NCI-H1105 (cell line): ENCODE measurements around the gene GABRD.

Experiments used
- DNase-seq: peaks from one replicate; lab custom pipeline; 2025; lab: John Stamatoyannopoulos, UW

GABRD gene

DNA sequence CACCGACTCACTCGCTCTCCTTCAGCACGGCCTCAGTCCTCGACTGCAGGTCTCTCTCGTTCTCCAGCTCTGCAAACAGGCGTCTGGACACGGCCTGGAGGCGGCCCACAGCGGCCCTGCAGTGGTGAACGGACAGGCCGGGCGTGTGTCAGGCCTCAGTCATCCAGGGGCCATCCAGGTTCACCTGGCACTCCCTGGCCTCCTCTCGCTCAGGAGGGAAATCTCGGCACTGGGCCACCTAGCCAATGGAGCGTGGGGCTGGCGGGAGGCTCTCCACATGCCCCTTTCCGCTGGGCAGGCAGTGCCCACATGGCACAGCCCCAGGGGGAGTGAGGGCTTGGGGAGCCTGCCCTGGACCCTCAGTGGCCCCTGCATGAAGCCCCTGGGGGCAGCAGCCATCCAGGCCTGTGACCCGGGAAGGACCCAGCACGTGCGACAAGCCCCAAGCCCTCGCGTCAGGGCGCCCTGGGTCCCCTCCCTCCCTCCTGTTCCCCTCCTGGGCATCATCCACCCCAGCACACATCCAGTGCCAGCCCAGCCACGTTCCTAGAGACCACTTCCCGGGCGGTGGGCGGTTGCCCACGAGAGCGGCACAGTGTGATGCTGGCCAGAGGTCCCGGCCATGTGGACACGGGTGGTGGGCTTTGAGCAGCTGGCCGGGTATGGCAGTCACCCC, 33.6 kb upstream of the GABRD start:
- DNase-seq: no peak

DNA sequence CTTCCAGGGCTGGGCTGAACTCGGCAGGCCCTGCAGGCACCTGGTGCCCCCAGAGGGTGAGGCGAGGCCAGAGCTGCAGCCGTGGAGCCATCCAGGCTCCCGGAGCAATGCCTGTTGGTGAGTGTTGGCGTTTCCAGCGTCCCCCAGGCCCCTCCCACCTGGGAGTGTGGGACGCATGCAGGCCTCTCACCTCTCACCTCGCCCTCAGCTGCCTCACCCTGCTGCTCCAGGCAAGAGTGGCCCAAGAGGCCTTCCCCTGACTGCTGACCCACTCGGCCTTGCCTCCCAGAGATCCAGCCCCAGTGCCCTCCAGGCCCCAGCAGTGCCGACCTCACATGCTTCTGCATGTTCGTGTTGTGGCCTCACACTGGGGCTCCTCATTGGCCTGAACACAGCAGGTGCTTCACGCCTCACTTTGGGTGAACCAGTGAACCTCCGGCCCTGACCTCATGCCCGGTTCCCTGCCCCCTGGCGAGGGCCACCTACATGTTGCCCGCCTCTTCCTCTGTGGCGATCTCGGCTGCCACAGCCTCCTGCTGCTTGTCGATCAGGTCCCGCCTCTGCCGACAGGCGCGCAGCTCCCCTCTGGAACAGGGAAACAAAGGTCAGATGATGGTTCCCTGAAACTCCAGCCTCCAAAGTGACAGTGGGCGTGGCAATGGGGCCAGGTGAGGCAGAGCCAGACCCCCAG, 32.5 kb upstream of the GABRD start:
- DNase-seq: no peak

GRCh38 chr1:1987142-1987510, 32.0 kb upstream of the GABRD start:
- DNase-seq: no peak

DNA sequence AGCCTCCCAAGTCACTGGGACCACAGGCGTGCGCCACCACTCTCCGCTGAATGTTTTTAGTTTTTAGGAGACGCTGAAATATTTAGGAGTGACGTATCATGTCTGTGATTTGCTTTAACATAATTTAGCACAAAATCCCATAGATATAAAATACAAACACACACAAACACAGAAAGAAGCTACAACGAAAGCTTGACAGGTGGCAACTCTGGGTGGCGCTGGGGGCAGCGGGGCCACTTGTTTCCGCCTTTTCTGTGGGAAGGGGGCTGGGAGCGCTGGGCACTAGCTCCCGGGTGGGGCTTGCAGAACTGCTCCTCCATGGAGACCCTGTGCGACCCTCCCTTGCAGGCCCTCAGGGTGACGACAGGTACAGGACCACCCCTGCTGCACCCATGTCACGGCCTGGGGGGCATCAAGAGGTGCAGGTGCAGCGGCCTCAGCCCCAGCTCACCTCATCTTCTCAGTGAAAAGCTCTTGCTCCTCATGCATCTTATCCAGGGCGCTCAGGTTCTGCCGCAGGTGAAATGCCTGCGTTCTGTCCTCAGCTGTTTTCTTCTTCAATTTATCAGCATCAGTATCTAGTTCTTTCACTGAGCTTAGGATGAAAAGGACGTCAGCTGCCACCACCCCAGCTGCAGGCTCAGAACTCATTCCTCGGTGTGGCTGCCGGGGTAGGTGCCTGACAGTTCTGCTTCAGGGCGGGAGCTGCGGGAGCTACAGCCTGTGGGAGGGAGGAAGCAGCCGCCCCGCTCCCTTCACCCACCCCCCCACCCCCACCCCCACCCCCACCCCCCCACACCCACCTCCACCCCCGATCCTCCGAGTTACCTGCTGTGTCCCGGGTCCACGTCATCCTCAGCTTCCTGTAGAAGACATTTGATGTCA, 30.8 kb upstream of the GABRD start:
- DNase-seq: no peak

- DNase-seq: no peak
Observed at GRCh38 chr1:1989102-1989542, 30.0 kb upstream of the GABRD start.

DNA sequence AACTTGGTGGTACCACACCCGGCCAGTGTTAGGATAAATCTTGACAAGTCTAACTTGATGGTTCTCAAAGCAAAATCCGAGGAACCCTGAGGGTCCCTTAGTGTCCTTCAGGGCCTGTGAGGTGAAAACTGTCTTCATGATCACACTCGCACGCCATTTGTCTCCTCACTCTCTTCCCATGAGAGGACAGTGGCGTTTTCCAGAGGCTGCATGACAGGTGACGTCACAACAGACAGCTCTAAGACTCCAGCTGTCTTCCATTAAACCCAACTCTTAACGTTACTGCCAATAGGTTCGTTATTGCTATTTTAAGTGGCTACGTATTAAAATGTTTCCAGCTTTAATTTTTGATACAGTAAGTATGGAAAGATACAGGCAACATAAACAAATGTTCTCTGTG, 29.4 kb upstream of the GABRD start:
- DNase-seq: no peak

- DNase-seq: no peak
Observed at GRCh38 chr1:1990222-1990621, 28.9 kb upstream of the GABRD start.

DNA sequence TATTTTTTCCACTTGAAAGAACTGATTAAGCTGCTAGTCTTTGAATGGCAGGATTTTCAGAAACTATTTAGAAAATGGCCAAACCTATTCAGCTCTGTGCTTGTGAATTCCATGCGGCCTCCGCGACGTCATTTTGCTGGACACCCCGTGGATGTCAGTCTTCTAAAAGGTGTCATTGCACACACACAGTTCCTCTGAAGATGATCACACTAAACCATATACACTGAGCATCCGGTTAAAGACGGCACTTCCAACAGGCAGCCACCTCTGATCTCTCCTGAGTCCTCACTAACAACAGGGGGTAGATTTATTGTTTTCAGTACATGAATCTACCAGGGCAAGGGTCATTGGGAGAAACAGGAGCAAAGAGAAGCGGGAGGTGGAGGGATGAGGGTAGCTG, 24.6 kb upstream of the GABRD start:
- no peak for DNase-seq

DNA sequence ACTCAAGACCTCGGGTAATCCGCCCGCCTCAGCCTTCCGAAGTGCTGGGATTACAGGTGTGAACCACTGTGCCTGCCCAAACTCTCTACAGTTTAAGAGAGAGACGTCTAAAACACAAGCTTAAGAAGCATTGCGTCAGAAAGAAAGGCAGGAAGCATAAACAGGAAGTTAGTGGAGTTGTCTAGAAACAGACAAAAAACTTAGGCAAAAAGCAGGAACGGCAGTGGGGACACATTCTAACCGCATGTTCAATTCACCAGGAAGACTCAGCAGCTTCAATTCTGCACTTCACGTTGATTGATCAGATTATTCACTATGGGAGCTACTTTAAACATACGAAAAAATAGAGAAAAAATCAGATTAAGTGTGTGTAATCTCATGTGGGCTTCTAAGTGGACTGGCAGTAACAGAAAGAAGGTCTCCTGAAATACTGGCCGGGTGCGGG, 22.9 kb upstream of the GABRD start:
- no peak for DNase-seq

GRCh38 chr1:1997576-1997975, 21.6 kb upstream of the GABRD start:
- DNase-seq: no peak

- no peak for DNase-seq
Observed at GRCh38 chr1:2000432-2000831, 18.7 kb upstream of the GABRD start.

- DNase-seq: no peak
Observed at GRCh38 chr1:2000850-2001249, 18.3 kb upstream of the GABRD start.

DNA sequence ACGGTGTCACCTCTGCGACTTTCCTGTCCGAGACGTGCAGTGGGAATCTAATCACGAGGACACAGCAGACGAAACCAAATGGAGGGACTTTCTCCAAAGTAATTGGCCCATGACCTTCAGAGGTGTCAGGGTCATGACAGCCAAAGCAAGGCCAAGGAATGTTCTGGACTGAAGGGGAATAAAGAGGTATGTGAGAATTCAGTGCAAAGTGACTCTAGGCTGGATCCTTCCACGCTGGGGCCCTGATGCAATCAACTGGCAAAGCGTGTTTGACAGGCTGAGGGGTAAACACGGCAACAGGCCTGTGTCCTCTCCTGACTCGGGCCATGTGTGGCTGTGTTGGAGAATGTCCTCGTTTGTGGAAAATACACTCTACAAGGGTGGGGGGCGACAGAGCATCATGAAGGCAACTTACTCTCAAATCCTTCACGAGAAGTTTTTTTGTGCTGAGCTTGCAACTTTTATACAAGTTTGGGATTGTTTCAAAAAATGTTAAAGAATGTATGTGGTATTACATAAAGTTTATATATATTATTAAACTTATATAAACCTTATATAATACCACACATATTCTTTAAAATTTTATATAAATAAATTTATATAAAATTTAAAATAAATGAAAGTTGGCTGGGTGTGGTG, 17.3 kb upstream of the GABRD start:
- DNase-seq: no peak

- peak; percentile 77 for DNase-seq
Observed at GRCh38 chr1:2003541-2004131, 15.5 kb upstream of the GABRD start, which contains the start of gene CFAP74. Gene CFAP74, minus strand, starts transcription at chr1:2003786. Its CDS starts 12,830 bp downstream, at chr1:1990956.

DNA sequence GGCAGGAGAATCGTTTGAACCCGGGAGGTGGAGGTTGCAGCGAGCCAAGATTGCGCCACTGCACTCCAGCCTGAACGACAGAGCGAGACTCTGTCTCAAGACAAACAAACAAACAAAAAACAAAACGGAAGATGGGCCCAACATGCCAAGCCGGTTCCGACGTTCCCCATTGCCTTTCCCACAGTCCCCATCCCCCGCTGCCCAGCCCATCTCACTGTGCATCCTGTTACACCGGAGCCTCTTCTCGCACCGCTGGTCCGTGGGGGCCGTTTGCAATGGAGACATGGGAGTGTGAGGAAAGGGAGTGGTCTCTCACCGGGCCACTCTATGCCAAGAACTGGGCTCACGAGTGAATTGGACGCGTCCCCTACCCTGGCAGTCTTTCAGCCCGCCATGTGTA, 14.3 kb upstream of the GABRD start:
- DNase-seq: no peak

- no peak for DNase-seq
Observed at GRCh38 chr1:2009101-2010053, 9.8 kb upstream of the GABRD start.

GRCh38 chr1:2014181-2014580, 5.0 kb upstream of the GABRD start:
- no peak for DNase-seq

DNA sequence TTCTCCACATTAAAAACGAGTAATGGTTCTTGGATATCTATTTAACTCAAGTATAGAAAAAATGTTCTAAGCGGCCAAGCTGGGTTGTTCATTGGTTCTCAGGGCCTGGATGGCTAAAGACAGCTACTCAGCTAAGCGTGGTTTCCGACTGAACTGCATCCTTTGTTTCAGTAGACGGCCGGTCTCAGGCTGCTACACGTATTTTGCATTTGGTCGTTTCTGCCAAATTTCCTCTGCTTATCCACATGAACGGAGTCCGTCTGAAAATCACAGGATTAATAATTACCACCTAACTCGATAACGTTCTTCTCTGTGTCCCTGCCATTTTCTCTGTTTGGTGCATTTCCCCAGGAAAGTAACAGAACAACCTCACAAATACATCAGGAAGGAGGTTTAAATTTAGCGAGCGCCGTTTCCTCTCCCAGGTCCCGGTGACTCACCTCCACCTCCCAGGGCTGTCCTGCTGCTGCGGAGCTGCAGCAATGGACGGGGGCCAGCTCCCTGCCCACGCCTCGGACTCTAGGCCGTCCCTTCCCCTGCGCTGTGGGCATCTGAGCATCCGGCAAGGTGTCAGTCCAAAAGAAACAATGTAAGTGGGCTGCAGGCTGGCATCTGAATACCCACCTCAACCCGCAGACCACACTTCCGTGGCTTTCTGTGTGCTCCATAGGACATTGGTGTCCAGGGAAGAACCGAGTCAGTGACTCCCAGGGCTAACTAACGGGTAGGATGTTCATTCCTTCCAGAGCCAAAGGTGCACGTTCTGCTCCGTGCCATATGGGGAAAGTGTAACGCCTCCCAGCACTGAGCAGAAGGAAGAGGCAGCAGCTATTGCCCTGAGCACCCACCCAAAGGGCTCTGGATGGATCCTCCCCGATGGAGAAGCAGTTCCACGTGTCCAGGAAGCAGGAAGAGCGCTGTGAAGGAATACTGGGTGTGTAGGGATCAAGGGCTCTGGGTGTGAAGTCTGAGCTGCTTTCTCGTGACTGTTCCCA, 4.1 kb upstream of the GABRD start:
- DNase-seq: no peak

DNA sequence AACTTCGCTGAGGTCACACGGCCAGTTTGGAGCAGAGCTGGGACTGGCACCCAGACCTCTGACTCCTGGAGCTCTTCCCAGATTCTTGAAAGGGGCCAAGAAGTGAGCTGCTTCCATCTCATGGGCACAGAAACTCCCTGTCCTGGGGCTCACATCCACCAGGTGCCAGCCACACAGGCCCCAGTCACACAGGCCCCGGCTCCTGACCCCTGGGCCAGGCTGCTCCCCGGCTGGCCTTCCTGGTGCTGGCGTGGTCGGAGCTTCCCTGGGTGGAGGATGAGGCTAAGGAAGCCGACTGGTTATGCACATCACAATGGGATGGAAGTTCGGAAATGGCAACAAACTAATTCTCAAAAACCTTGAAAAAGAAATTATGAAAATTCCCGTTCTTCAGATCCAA, 3.0 kb upstream of the GABRD start:
- no peak for DNase-seq
